PFSK-1 (cell line): ENCODE measurements around the gene ACRV1.

ENCODE experiments used
- POLR2AphosphoS5 ChIP-seq: IDR thresholded peaks from 2 replicates; pipeline ENCODE4 v1.6.1; 2012; ENCODE audit warnings: low read depth, mild to moderate bottlenecking, control low read depth, low read length, moderate library complexity
- REST ChIP-seq, 2 experiments: IDR thresholded peaks; 2 replicates each; pipeline versions ENCODE4 v1.6.1 to v1.8.0; 2011 to 2012; ENCODE audit warnings: low read depth in 2 of 2, low read length in 2 of 2, control low read depth in 1 of 2, inconsistent platforms in 1 of 2, mild to moderate bottlenecking in 1 of 2, moderate library complexity in 1 of 2; ENCODE audit not compliant: insufficient read depth in 1 of 2
- SIN3A ChIP-seq: IDR thresholded peaks from 2 replicates; pipeline ENCODE4 v1.6.1; 2012; ENCODE audit warnings: mild to moderate bottlenecking, low read length, moderate library complexity, borderline replicate concordance; ENCODE audit not compliant: insufficient read depth
- TAF1 ChIP-seq: IDR thresholded peaks from 2 replicates; pipeline ENCODE4 v1.6.1; 2012; ENCODE audit warnings: low read length, control low read depth, borderline replicate concordance; ENCODE audit not compliant: insufficient read depth

DNA sequence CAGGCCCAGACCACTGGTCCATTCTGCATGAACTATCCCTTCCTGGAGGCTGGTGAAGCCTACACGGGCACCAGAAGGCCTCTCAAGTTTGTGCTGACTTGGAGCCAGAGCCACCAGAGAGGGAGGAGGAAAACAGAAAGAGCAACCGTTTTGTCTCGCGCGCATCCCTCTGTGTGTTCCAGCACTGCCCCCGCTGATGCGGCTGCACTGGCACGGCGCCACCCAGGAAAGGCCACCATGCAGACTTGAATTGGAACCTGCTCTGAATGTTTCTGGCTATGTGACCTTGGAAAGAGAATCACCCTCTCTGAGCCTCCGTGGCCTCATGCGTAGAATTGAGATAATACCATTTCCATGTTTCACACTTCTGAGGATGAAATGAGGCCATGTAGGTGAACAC is 7.4 kb upstream of the ACRV1 start:
- TF ChIP-seq REST (IDR thresholded peaks at IDR 0.05; ENCODE audit: insufficient read depth in 1 of 2, low read depth in 2 of 2, low read length in 2 of 2) (no peak), TAF1 (no peak), POLR2AphosphoS5 (no peak), SIN3A (no peak)
